ENCODE measurements around the gene COL6A1.

Gene COL6A1

DNA sequence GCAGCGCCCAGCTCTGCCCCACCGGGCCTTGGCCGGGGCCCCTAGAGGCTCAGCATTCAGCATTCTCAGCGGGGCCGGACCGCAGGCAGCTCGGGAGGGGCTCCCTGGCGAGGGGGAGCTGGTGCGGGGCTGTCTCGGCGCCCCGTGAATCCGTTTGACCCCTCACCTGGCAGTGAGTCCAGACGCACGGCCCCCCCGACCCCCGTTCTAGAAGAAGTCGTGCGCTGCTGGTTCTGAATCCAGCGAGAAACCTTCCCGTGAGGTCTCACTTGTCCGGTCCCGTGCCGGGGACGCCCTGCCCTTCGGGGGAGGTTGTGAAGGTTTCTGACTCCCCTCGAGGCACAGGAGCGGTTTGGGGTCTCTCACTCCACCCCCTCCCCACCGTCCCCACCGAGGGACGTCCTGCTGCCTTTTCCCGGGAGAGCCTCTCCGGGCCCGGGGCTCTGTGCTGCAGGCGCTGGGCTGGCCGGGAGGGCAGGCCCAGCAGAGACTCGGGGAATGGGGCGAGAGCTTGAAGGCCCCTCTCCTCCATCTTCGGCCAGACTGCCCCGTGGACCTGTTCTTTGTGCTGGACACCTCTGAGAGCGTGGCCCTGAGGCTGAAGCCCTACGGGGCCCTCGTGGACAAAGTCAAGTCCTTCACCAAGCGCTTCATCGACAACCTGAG, 655 bp downstream of the COL6A1 start:
- no peak overlapping the region for H3K4me2 ChIP-seq (ENCODE audit: low read length)
- H3K4me3 ChIP-seq (ENCODE audit: low read length): no peak overlapping the region
- H3K36me3 ChIP-seq (replicated peaks; ENCODE audit: low read depth, low read length): no peaks in the 10 kb centered on the region
- H3K27me3 ChIP-seq (ENCODE audit: low read depth, low read length): no peaks in the 10 kb centered on the region
- H3K9me3 ChIP-seq (ENCODE audit: insufficient read depth, low read length): no peaks in the 10 kb centered on the region
- no peaks in the 10 kb centered on the region for H4K20me1 ChIP-seq (ENCODE audit: insufficient read depth, low read length)
- H2AFZ ChIP-seq (ENCODE audit: low read depth, low read length): no peak overlapping the region
- no peak overlapping the region for H3K27ac ChIP-seq (ENCODE audit: low read length)
- TF ChIP-seq EZH2phosphoT487 (IDR thresholded peaks at IDR 0.05; ENCODE audit: low read depth): no peak
- TF ChIP-seq, protein P1, sequence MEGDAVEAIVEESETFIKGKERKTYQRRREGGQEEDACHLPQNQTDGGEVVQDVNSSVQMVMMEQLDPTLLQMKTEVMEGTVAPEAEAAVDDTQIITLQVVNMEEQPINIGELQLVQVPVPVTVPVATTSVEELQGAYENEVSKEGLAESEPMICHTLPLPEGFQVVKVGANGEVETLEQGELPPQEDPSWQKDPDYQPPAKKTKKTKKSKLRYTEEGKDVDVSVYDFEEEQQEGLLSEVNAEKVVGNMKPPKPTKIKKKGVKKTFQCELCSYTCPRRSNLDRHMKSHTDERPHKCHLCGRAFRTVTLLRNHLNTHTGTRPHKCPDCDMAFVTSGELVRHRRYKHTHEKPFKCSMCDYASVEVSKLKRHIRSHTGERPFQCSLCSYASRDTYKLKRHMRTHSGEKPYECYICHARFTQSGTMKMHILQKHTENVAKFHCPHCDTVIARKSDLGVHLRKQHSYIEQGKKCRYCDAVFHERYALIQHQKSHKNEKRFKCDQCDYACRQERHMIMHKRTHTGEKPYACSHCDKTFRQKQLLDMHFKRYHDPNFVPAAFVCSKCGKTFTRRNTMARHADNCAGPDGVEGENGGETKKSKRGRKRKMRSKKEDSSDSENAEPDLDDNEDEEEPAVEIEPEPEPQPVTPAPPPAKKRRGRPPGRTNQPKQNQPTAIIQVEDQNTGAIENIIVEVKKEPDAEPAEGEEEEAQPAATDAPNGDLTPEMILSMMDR (IDR thresholded peaks at IDR 0.05; ENCODE audit: low read depth, low read length): no peak
- no peaks in the 10 kb centered on the region for H3K4me1 ChIP-seq (ENCODE audit: low read length)
- no peaks in the 10 kb centered on the region for H3K79me2 ChIP-seq (ENCODE audit: low read length)
- H3K9ac ChIP-seq (ENCODE audit: low read length): no peak overlapping the region

DNA sequence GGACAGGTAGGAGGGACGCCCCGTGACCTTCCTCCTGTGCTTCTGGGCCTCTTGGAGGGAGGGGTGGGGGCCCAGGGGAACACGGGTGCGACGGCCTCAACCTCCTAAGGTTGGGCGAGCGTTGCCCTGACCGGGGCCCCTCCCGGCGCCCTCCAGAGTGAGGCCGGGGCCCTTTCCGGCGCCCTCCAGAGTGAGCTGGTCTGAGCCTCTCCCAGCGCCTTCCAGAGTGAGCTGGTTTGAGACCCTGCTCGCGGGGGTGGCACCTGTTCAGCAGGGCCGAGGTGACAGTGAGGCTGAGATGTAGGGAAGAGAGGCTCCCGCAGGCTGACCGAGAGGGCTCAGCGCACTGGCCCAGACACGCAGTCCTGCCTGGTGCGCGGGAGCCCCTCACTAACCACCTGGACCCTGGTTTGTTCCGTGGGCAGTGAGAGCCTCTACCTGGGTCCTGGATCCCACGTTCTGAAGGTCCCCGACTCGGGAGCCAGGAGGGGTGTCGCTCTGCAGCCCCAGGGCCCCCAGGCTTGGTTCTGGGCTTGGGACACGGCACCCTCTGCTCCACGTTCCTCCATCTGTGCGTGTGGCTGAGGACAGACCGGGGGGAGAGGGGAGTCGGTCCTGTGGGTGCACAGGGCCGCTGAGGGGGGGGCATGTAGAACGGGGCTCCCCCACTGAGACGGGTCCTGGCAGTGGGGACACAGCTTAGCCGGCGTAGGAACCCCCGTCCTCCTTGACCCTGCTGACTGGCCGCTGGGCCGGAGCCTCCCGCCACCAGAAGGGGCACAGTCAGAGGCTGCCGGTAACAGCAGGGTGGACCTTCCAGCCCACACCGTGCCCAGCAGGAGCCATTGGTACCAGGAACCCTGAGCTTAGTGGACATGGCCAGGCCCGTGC, 1.4 kb downstream of the COL6A1 start:
- Histone ChIP-seq H3K9ac (ENCODE audit: low read length) (no peak overlapping the region), H3K4me2 (ENCODE audit: low read length) (no peak overlapping the region), H3K27me3 (ENCODE audit: low read depth, low read length) (no peaks in the 10 kb centered on the region), H3K27ac (ENCODE audit: low read length) (no peak overlapping the region), H3K79me2 (ENCODE audit: low read length) (no peaks in the 10 kb centered on the region), H3K9me3 (ENCODE audit: insufficient read depth, low read length) (no peaks in the 10 kb centered on the region), H3K4me3 (ENCODE audit: low read length) (no peak overlapping the region), H3K4me1 (ENCODE audit: low read length) (no peaks in the 10 kb centered on the region), H2AFZ (ENCODE audit: low read depth, low read length) (no peak overlapping the region), H4K20me1 (ENCODE audit: insufficient read depth, low read length) (no peaks in the 10 kb centered on the region), H3K36me3 (replicated peaks; ENCODE audit: low read depth, low read length) (no peaks in the 10 kb centered on the region)
- TF ChIP-seq, protein P1 (IDR thresholded peaks at IDR 0.05; ENCODE audit: low read depth, low read length): no peak
- no peak for TF ChIP-seq EZH2phosphoT487 (IDR thresholded peaks at IDR 0.05; ENCODE audit: low read depth)

DNA sequence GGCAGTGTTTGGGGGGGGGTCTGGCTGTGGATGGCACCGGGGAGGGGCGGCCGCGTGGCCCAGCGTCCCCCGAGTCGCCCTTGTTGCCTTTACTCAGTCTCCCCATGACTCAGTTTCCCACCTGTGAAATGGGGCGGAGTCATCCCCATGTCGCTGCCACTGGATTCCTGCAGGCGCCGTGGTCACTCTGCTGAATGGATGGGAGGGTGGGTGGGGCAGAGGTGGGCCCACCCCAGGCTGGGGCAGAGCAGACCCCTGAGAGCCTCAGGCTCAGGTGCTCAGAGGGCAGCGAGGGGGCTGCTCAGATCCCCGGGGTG, 2.0 kb downstream of the COL6A1 start:
- Histone ChIP-seq H3K9me3 (ENCODE audit: insufficient read depth, low read length) (no peaks in the 10 kb centered on the region), H3K4me2 (ENCODE audit: low read length) (no peak overlapping the region), H3K4me1 (ENCODE audit: low read length) (no peaks in the 10 kb centered on the region), H2AFZ (ENCODE audit: low read depth, low read length) (no peak overlapping the region), H3K36me3 (replicated peaks; ENCODE audit: low read depth, low read length) (no peaks in the 10 kb centered on the region), H4K20me1 (ENCODE audit: insufficient read depth, low read length) (no peaks in the 10 kb centered on the region), H3K9ac (ENCODE audit: low read length) (no peak overlapping the region), H3K4me3 (ENCODE audit: low read length) (no peak overlapping the region), H3K79me2 (ENCODE audit: low read length) (no peaks in the 10 kb centered on the region), H3K27me3 (ENCODE audit: low read depth, low read length) (no peaks in the 10 kb centered on the region), H3K27ac (ENCODE audit: low read length) (no peak overlapping the region)
- TF ChIP-seq EZH2phosphoT487 (IDR thresholded peaks at IDR 0.05; ENCODE audit: low read depth): no peak
- TF ChIP-seq, protein P1 (IDR thresholded peaks at IDR 0.05; ENCODE audit: low read depth, low read length): no peak

DNA sequence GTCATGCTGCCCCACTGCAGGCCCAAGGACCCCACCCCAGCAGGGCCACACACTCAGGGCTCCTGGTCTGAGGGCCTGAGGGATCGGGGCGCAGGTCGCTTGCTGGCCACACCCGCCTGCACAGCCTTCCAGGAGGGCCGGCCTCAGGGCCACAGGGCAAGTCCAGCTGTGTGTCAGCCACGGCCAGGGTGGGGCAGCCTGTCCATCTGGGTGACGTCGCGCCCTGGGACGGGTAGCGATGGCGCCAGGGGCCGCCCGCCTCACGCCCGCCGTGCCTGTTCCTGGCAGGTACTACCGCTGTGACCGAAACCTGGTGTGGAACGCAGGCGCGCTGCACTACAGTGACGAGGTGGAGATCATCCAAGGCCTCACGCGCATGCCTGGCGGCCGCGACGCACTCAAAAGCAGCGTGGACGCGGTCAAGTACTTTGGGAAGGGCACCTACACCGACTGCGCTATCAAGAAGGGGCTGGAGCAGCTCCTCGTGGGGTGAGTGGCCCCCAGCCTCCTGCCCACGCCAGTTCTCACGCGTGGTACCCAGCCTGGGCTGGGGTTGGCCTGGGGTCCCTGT, 2.5 kb downstream of the COL6A1 start:
- Histone ChIP-seq H3K36me3 (replicated peaks; ENCODE audit: low read depth, low read length) (no peaks in the 10 kb centered on the region), H3K27ac (ENCODE audit: low read length) (no peak overlapping the region), H2AFZ (ENCODE audit: low read depth, low read length) (no peak overlapping the region), H4K20me1 (ENCODE audit: insufficient read depth, low read length) (no peaks in the 10 kb centered on the region), H3K4me3 (ENCODE audit: low read length) (no peak overlapping the region), H3K27me3 (ENCODE audit: low read depth, low read length) (no peaks in the 10 kb centered on the region), H3K4me2 (ENCODE audit: low read length) (no peak overlapping the region), H3K79me2 (ENCODE audit: low read length) (no peaks in the 10 kb centered on the region), H3K9ac (ENCODE audit: low read length) (no peak overlapping the region), H3K9me3 (ENCODE audit: insufficient read depth, low read length) (no peaks in the 10 kb centered on the region), H3K4me1 (ENCODE audit: low read length) (no peaks in the 10 kb centered on the region)
- TF ChIP-seq, protein P1 (IDR thresholded peaks at IDR 0.05; ENCODE audit: low read depth, low read length): no peak
- TF ChIP-seq EZH2phosphoT487 (IDR thresholded peaks at IDR 0.05; ENCODE audit: low read depth): no peak

Data from OCI-LY3 (cell line).